ENCODE results near the gene HS3ST5.

The HS3ST5 gene

DNA sequence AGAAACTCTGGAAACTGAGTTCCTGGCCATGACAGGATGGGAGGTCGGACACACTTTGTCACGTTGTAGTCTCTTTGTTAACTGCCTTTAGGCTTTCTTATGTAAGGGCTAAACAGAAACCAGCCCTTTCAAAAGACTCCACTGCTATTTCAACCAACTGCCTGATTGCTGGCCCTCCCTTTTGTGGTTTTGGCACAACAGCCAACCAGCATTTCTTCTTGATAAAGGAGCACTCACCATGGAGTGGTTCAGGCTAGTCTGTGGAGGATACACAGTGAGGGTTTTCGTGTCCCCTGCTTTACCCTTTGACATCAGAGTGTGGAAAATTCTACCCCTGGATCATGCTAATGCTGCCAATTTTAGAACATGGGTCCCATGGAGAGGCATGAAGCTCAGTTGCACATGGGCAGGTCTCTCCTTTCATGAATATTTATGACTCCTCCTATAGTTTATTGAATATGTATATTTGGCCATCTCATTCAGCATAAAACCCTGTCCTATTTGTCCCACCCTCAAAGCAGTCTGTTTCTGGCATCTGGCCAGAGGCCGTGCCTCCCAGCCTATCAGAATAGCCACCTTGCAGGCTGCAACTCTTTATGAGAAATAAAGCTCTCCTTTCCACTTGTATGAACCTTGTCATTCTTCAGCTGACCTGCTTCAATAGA is 148.3 kb downstream of the HS3ST5 start:
- Histone ChIP-seq H3K4me1 (ENCODE audit: insufficient read depth, low read length) (peaks cover 53% of the 10 kb centered on the region), H3K9me3 (ENCODE audit: insufficient read depth, low read depth, low read length) (no peaks in the 10 kb centered on the region), H3K36me3 (ENCODE audit: insufficient read depth, low read length) (no peaks in the 10 kb centered on the region), H3K27me3 (ENCODE audit: insufficient read depth, low read length) (no peaks in the 10 kb centered on the region), H3K27ac (ENCODE audit: low read depth, low read length) (peak overlapping the region; percentile 33; the same call in 1 of the 2 replicates), H3K4me3 (ENCODE audit: low read length) (no peak overlapping the region), H3K9ac (ENCODE audit: low read depth, low read length) (no peak overlapping the region)
- 82% methylated on average over 4 of the region's 4 CpGs for WGBS

GRCh38 chr6:114187563-114187962 is 155.3 kb downstream of the HS3ST5 start:
- H3K4me3 ChIP-seq (ENCODE audit: low read length), result no peak overlapping the region
- H3K27me3 ChIP-seq (ENCODE audit: insufficient read depth, low read length), result no peaks in the 10 kb centered on the region
- H3K9ac ChIP-seq (ENCODE audit: low read depth, low read length), result no peak overlapping the region
- no peak overlapping the region for H3K27ac ChIP-seq (ENCODE audit: low read depth, low read length)
- 94% methylated on average over 3 of the region's 4 CpGs for WGBS
- H3K9me3 ChIP-seq (ENCODE audit: insufficient read depth, low read depth, low read length), result no peaks in the 10 kb centered on the region
- peaks cover 13% of the 10 kb centered on the region; the same call in 1 of the 2 replicates for H3K4me1 ChIP-seq (ENCODE audit: insufficient read depth, low read length)
- H3K36me3 ChIP-seq (ENCODE audit: insufficient read depth, low read length), result no peaks in the 10 kb centered on the region

GRCh38 chr6:114181664-114182063 is 161.2 kb downstream of the HS3ST5 start:
- WGBS, result no CpG with 5 or more reads among the region's 3 CpGs
- H3K27ac ChIP-seq (ENCODE audit: low read depth, low read length), result no peak overlapping the region
- no peaks in the 10 kb centered on the region for H3K9me3 ChIP-seq (ENCODE audit: insufficient read depth, low read depth, low read length)
- no peak overlapping the region for H3K4me3 ChIP-seq (ENCODE audit: low read length)
- no peaks in the 10 kb centered on the region for H3K36me3 ChIP-seq (ENCODE audit: insufficient read depth, low read length)
- H3K27me3 ChIP-seq (ENCODE audit: insufficient read depth, low read length), result no peaks in the 10 kb centered on the region
- peaks cover 15% of the 10 kb centered on the region for H3K4me1 ChIP-seq (ENCODE audit: insufficient read depth, low read length)
- no peak overlapping the region for H3K9ac ChIP-seq (ENCODE audit: low read depth, low read length)

- WGBS, result 100% methylated on average over 1 of the region's 1 CpG
- H3K9me3 ChIP-seq (ENCODE audit: insufficient read depth, low read depth, low read length), result no peaks in the 10 kb centered on the region
- no peak overlapping the region for H3K4me3 ChIP-seq (ENCODE audit: low read length)
- no peaks in the 10 kb centered on the region for H3K36me3 ChIP-seq (ENCODE audit: insufficient read depth, low read length)
- H3K27ac ChIP-seq (ENCODE audit: low read depth, low read length), result no peak overlapping the region
- H3K27me3 ChIP-seq (ENCODE audit: insufficient read depth, low read length), result no peaks in the 10 kb centered on the region
- H3K4me1 ChIP-seq (ENCODE audit: insufficient read depth, low read length), result peaks cover 25% of the 10 kb centered on the region
- no peak overlapping the region for H3K9ac ChIP-seq (ENCODE audit: low read depth, low read length)
These were observed 163.4 kb downstream of the HS3ST5 start for GRCh38 chr6:114179411-114179810.

DNA sequence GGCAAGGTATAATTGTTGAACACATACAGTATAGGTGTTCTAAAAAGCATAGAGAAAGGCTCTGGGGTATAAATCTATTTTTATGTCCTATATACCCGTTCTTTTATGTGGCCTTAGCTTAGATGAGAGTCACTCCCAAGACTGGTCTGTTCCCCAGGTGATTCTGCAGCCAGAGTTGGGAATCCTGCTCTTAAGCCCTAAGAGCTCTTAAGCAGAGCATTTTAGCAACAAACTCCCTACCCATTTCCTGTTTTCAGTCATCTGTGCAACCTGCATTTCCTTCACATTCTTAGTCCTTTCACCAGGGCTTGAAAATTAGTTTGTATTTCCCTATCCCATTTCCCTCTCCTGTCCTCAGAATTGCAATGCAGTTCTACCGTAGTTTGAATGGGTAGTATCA is 166.1 kb downstream of the HS3ST5 start:
- no peak overlapping the region for H3K4me3 ChIP-seq (ENCODE audit: low read length)
- 91% methylated on average over 2 of the region's 2 CpGs for WGBS
- no peak overlapping the region for H3K9ac ChIP-seq (ENCODE audit: low read depth, low read length)
- no peaks in the 10 kb centered on the region for H3K36me3 ChIP-seq (ENCODE audit: insufficient read depth, low read length)
- H3K9me3 ChIP-seq (ENCODE audit: insufficient read depth, low read depth, low read length), result no peaks in the 10 kb centered on the region
- H3K27me3 ChIP-seq (ENCODE audit: insufficient read depth, low read length), result no peaks in the 10 kb centered on the region
- peaks cover 35% of the 10 kb centered on the region for H3K4me1 ChIP-seq (ENCODE audit: insufficient read depth, low read length)
- 0 out of 2 replicates have a peak overlapping the region, but pooled peaks have one; percentile 1 for H3K27ac ChIP-seq (ENCODE audit: low read depth, low read length)

GRCh38 chr6:114172576-114173260 is 170.1 kb downstream of the HS3ST5 start:
- H3K36me3 ChIP-seq (ENCODE audit: insufficient read depth, low read length), result no peaks in the 10 kb centered on the region
- no peak overlapping the region for H3K27ac ChIP-seq (ENCODE audit: low read depth, low read length)
- H3K4me3 ChIP-seq (ENCODE audit: low read length), result no peak overlapping the region
- H3K9ac ChIP-seq (ENCODE audit: low read depth, low read length), result no peak overlapping the region
- WGBS, result no CpG with 5 or more reads among the region's 1 CpG
- H3K27me3 ChIP-seq (ENCODE audit: insufficient read depth, low read length), result no peaks in the 10 kb centered on the region
- H3K9me3 ChIP-seq (ENCODE audit: insufficient read depth, low read depth, low read length), result no peaks in the 10 kb centered on the region
- peaks cover 56% of the 10 kb centered on the region for H3K4me1 ChIP-seq (ENCODE audit: insufficient read depth, low read length)

GRCh38 chr6:114171473-114171872 is 171.3 kb downstream of the HS3ST5 start:
- Histone ChIP-seq H3K27ac (ENCODE audit: low read depth, low read length) (no peak overlapping the region), H3K4me1 (ENCODE audit: insufficient read depth, low read length) (peaks cover 47% of the 10 kb centered on the region), H3K27me3 (ENCODE audit: insufficient read depth, low read length) (no peaks in the 10 kb centered on the region), H3K36me3 (ENCODE audit: insufficient read depth, low read length) (no peaks in the 10 kb centered on the region), H3K9me3 (ENCODE audit: insufficient read depth, low read depth, low read length) (no peaks in the 10 kb centered on the region), H3K4me3 (ENCODE audit: low read length) (no peak overlapping the region), H3K9ac (ENCODE audit: low read depth, low read length) (no peak overlapping the region)
- WGBS, result 94% methylated on average over 4 of the region's 4 CpGs

- Histone ChIP-seq H3K4me1 (ENCODE audit: insufficient read depth, low read length) (peaks cover 42% of the 10 kb centered on the region), H3K9me3 (ENCODE audit: insufficient read depth, low read depth, low read length) (no peaks in the 10 kb centered on the region), H3K27ac (ENCODE audit: low read depth, low read length) (no peak overlapping the region), H3K36me3 (ENCODE audit: insufficient read depth, low read length) (no peaks in the 10 kb centered on the region), H3K9ac (ENCODE audit: low read depth, low read length) (no peak overlapping the region), H3K27me3 (ENCODE audit: insufficient read depth, low read length) (no peaks in the 10 kb centered on the region), H3K4me3 (ENCODE audit: low read length) (no peak overlapping the region)
- 100% methylated on average over 1 of the region's 1 CpG for WGBS
These were observed 171.8 kb downstream of the HS3ST5 start for GRCh38 chr6:114170958-114171387.

DNA sequence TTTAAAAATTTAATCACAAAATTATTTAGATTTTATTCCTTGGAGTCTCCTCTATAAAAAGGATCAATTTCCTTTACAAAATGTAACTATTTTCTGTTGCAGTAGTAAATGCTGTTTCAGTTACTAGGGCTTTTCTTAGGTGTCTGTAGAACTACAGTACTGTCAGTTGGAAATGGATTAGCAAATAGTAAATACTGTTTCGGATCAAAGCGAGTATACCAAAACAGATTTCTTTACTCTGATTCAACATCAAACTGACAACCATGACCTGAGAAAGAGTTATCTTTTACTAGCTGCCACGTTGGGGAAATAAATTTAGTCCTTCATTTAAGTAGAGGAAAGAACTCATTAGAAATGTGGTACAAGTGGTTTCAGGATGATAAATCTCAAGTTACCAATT is 172.5 kb downstream of the HS3ST5 start:
- 81% methylated on average over 3 of the region's 3 CpGs for WGBS
- H3K9me3 ChIP-seq (ENCODE audit: insufficient read depth, low read depth, low read length), result no peaks in the 10 kb centered on the region
- H3K9ac ChIP-seq (ENCODE audit: low read depth, low read length), result no peak overlapping the region; the same call in 1 of the 2 replicates
- H3K36me3 ChIP-seq (ENCODE audit: insufficient read depth, low read length), result no peaks in the 10 kb centered on the region
- no peak overlapping the region for H3K27ac ChIP-seq (ENCODE audit: low read depth, low read length)
- no peaks in the 10 kb centered on the region for H3K27me3 ChIP-seq (ENCODE audit: insufficient read depth, low read length)
- no peak overlapping the region for H3K4me3 ChIP-seq (ENCODE audit: low read length)
- peaks cover 39% of the 10 kb centered on the region for H3K4me1 ChIP-seq (ENCODE audit: insufficient read depth, low read length)

DNA sequence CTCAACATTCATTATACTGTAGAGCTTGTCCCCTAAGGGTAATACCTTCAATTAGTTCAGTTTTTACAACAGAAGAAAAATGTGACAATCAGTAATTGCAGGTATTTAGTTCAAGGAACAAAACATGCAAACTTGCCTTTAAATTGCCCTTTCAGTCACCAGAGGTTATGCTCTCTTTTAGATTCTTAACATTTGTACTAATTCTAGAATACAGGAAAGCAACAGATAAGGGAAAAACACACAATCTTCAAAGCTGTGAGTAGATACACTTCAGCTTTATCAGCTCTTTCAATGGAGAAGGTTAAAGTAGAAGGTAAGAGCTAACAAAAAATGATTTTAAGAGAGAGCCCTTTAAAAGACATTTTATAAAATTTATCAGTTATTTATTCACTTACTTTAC is 173.1 kb downstream of the HS3ST5 start:
- H3K36me3 ChIP-seq (ENCODE audit: insufficient read depth, low read length), result no peaks in the 10 kb centered on the region
- H3K27me3 ChIP-seq (ENCODE audit: insufficient read depth, low read length), result no peaks in the 10 kb centered on the region
- H3K4me3 ChIP-seq (ENCODE audit: low read length), result no peak overlapping the region
- no peaks in the 10 kb centered on the region for H3K9me3 ChIP-seq (ENCODE audit: insufficient read depth, low read depth, low read length)
- H3K27ac ChIP-seq (ENCODE audit: low read depth, low read length), result no peak overlapping the region
- H3K4me1 ChIP-seq (ENCODE audit: insufficient read depth, low read length), result peaks cover 39% of the 10 kb centered on the region
- H3K9ac ChIP-seq (ENCODE audit: low read depth, low read length), result no peak overlapping the region

- Histone ChIP-seq H3K9ac (ENCODE audit: low read depth, low read length) (no peak overlapping the region), H3K27ac (ENCODE audit: low read depth, low read length) (no peak overlapping the region), H3K36me3 (ENCODE audit: insufficient read depth, low read length) (no peaks in the 10 kb centered on the region), H3K4me3 (ENCODE audit: low read length) (no peak overlapping the region), H3K27me3 (ENCODE audit: insufficient read depth, low read length) (no peaks in the 10 kb centered on the region), H3K9me3 (ENCODE audit: insufficient read depth, low read depth, low read length) (no peaks in the 10 kb centered on the region), H3K4me1 (ENCODE audit: insufficient read depth, low read length) (peaks cover 35% of the 10 kb centered on the region)
- WGBS, result 91% methylated on average over 12 of the region's 13 CpGs
These were observed 174.9 kb downstream of the HS3ST5 start for GRCh38 chr6:114167583-114168576.

Data from HUES64 (cell line).